Measurements from ENCODE around the gene KCNN1. TPM values are rescaled to one million over a fixed set of nuclear protein-coding genes. Genes with fewer than 3 reads are reported as not detected.

Gene KCNN1
- total RNA-seq, 1 experiment from 2014 or later, result 0.61 TPM

GRCh38 chr19:18020212-18021085 is 53.5 kb downstream of the KCNN1 start:
- CTCF ChIA-PET, result interaction anchor here (0.6 kb wide), 1 partner anchor 786 kb away, joined by 3 read pairs; no protein-coding TSS in a partner anchor
- intact Hi-C loops (cut with micrococcal nuclease), result no loop called here
- RAD21 ChIA-PET (ENCODE audit: low non-redundant PET in 1 of 2, low total read pairs in 2 of 2, uncharacterized antibody in 2 of 2, unreplicated experiment in 2 of 2), result interaction anchor here in 1 of 2 experiments (0.5 kb wide), 1 partner anchor 115 kb away, joined by 3 read pairs; no protein-coding TSS in a partner anchor
- Histone ChIP-seq H3K9ac (ENCODE audit: low read length) (peak overlapping the region; percentile 79; the same call in 1 of the 2 replicates), H3K36me3 (ENCODE audit: control insufficient read depth in 1 of 2, insufficient read depth in 2 of 2, low read length in 2 of 2) (no peaks in the 10 kb centered on the region), H3K27ac (ENCODE audit: low read depth, low read length) (peak overlapping the region; percentile 66), H3K4me1 (ENCODE audit: control insufficient read depth in 1 of 2, insufficient read depth in 2 of 2, low read length in 2 of 2) (peaks cover 29 to 51% of the 10 kb centered on the region in 2 experiments), H4K20me1 (ENCODE audit: insufficient read depth) (no peaks in the 10 kb centered on the region), H3K4me3 (replicated peaks in 1 of 2; ENCODE audit: low read depth in 1 of 2, low read length in 2 of 2) (no peak overlapping the region), H3K9me2 (ENCODE audit: insufficient read depth) (no peaks in the 10 kb centered on the region), H3K79me2 (ENCODE audit: insufficient read depth, low read length) (peaks cover 13% of the 10 kb centered on the region), H2AFZ (ENCODE audit: low read depth, low read length, poor library complexity, severe bottlenecking) (peak overlapping the region; percentile 37), H3K9me3 (ENCODE audit: control insufficient read depth in 1 of 2, insufficient read depth in 1 of 2, low read depth in 1 of 2, low read length in 2 of 2) (no peaks in the 10 kb centered on the region), H3K4me2 (ENCODE audit: low read length) (peak overlapping the region; percentile 89), H3K27me3 (ENCODE audit: insufficient read depth, low read length) (no peaks in the 10 kb centered on the region)
- ATAC-seq, result peak; percentile 23; the same call in 1 of the 2 replicates
- POLR2A ChIA-PET, result interaction anchor here (0.7 to 1.4 kb wide), 3 partner anchors 9 to 36 kb away, joined by 3 to 4 read pairs (median 3); no protein-coding TSS in a partner anchor
- DNase-seq (ENCODE audit: low read depth, low spot score), result no peak
- BruUV-seq (replicated peaks), result no TSS peak
- peak; percentile 54; the same call in 1 of the 2 replicates for TF ChIP-seq EGR1 (IDR thresholded peaks at IDR 0.05; ENCODE audit: low read depth)
- no peak for TF ChIP-seq SIN3A (IDR thresholded peaks at IDR 0.05; ENCODE audit: low read depth)

GRCh38 chr19:18021121-18021755 is 54.3 kb downstream of the KCNN1 start:
- DNase-seq (ENCODE audit: low read depth, low spot score), result no peak
- ATAC-seq, result peak; percentile 32
- ChIA-PET RAD21 (ENCODE audit: low non-redundant PET in 1 of 2, low total read pairs in 2 of 2, uncharacterized antibody in 2 of 2, unreplicated experiment in 2 of 2) (interaction anchor here in 1 of 2 experiments (0.5 kb wide), 1 partner anchor 116 kb away, joined by 3 read pairs; no protein-coding TSS in a partner anchor), CTCF (interaction anchor here (0.6 kb wide), 1 partner anchor 786 kb away, joined by 3 read pairs; no protein-coding TSS in a partner anchor), POLR2A (interaction anchor here (0.7 to 1.4 kb wide), 3 partner anchors 9 to 35 kb away, joined by 3 to 4 read pairs (median 3); no protein-coding TSS in a partner anchor)
- peak overlapping the region; percentile 72 to 87 for H3K4me3 ChIP-seq (replicated peaks in 1 of 2; ENCODE audit: low read depth in 1 of 2, low read length in 2 of 2)
- TF ChIP-seq TCF7L2 (IDR thresholded peaks at IDR 0.05; ENCODE audit: borderline replicate concordance, extremely low read depth, insufficient read depth, insufficient read length) (peak; percentile 80), YY1 (IDR thresholded peaks at IDR 0.05; ENCODE audit: extremely low read depth, insufficient replicate concordance, low read depth, low read length) (peak; percentile 65), JUND (IDR thresholded peaks at IDR 0.05) (peak; percentile 77), MAX (IDR thresholded peaks at IDR 0.05) (peak; percentile 84), POLR2A (IDR thresholded peaks at IDR 0.05; ENCODE audit: borderline replicate concordance, extremely low read depth, insufficient read depth, insufficient read length) (no peak), SP1 (IDR thresholded peaks at IDR 0.05; ENCODE audit: low read depth) (peak; percentile 61; the same call in 1 of the 2 replicates), SIN3A (IDR thresholded peaks at IDR 0.05; ENCODE audit: low read depth) (no peak), FOSL1 (IDR thresholded peaks at IDR 0.05; ENCODE audit: low read depth) (peak; percentile 75)
- intact Hi-C loops (cut with micrococcal nuclease), result no loop called here
- no peaks in the 10 kb centered on the region for H3K36me3 ChIP-seq (ENCODE audit: control insufficient read depth in 1 of 2, insufficient read depth in 2 of 2, low read length in 2 of 2)
- no TSS peak for BruUV-seq (replicated peaks)
- H3K9ac ChIP-seq (ENCODE audit: low read length), result peak overlapping the region; percentile 79
- H3K27me3 ChIP-seq (ENCODE audit: insufficient read depth, low read length), result no peaks in the 10 kb centered on the region
- no peaks in the 10 kb centered on the region for H3K9me2 ChIP-seq (ENCODE audit: insufficient read depth)
- peaks cover 13% of the 10 kb centered on the region for H3K79me2 ChIP-seq (ENCODE audit: insufficient read depth, low read length)
- peak overlapping the region; percentile 89 for H3K4me2 ChIP-seq (ENCODE audit: low read length)
- no peaks in the 10 kb centered on the region for H3K9me3 ChIP-seq (ENCODE audit: control insufficient read depth in 1 of 2, insufficient read depth in 1 of 2, low read depth in 1 of 2, low read length in 2 of 2)
- peak overlapping the region; percentile 66 for H3K27ac ChIP-seq (ENCODE audit: low read depth, low read length)
- H3K4me1 ChIP-seq (ENCODE audit: control insufficient read depth in 1 of 2, insufficient read depth in 2 of 2, low read length in 2 of 2), result peaks cover 29 to 51% of the 10 kb centered on the region in 2 experiments
- no peaks in the 10 kb centered on the region for H4K20me1 ChIP-seq (ENCODE audit: insufficient read depth)
- no peak overlapping the region for H2AFZ ChIP-seq (ENCODE audit: low read depth, low read length, poor library complexity, severe bottlenecking)

All from HCT116 (cell line).